GM04503 (cell line): ENCODE measurements around the gene GNG7.
"Not testable (repeated sequence)": the region's sequence is repeated elsewhere in the genome, so short reads cannot be mapped to it uniquely, and the experiment has no call there.

Source experiments
- DNase-seq: peaks from one replicate; pipeline ENCODE4 v3.0.0-alpha.2; 2012; ENCODE audit warnings: low read depth

Gene GNG7

DNA sequence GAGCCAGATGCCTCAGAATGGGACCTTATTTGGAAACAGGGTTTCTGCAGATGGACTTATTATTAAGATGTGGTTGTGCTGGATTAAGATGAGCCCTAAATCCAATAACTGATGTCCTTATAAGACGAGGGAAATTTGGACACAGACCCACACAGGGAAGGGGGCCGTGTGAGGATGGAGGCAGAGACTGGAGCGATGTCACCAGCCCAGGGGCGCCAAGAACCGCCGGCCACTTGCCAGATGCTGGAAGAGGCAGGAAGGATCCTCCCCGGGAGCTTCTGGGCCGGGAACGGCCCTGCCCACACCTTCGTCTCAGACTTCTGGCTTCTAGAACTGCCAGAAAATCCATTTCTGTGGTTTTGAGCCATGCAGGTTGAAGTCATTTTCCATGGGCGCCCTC is 26.6 kb downstream of the GNG7 start:
- no peak for DNase-seq

DNA sequence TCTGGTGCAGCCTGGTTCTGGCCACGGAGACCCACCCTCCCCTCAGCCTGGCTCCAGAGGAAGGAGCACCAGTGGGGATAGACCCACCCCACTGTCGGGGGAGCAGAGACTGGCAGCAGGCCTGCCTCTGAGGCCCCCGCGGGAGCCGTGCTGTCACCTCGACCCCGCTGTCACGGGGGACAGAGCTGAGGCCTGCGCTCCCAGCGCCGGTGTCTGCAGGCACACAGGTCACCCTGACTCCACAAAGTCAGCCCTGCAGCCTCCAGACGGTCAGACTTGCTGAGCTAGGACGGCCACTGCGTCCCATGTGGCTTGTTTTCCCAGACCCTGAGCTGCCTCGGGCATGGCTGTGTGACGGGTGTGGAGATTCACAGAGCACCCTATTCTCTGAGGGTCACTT is 32.3 kb downstream of the GNG7 start:
- no peak for DNase-seq

DNA sequence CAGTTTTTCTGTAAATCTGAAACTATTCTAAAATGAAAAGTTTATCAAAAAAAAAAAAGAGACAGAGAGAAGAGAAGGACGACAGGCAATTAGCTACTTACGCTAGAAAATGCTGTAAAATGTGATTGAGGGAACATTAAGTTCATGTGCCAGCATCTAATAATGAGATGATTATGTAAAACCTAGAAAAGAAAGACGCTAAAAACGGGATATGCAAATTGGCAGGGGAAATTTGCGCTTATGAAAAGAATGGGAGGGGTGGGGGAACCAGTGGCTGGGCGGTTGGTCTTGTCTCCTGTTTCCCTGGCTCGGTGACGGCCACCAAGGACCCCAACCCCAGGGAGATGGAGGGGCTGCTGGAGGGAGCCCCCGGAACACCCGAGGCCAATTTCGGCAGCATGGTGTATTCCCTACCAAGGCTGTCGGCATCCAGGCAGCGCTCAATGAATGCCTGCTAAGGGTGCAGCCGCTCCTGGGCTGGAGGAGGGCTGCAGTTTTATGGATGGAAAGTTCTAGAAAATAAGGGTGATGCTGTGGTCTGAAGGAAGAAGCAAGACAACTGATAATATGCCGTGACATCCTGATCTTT is 34.2 kb downstream of the GNG7 start:
- DNase-seq = no peak

DNA sequence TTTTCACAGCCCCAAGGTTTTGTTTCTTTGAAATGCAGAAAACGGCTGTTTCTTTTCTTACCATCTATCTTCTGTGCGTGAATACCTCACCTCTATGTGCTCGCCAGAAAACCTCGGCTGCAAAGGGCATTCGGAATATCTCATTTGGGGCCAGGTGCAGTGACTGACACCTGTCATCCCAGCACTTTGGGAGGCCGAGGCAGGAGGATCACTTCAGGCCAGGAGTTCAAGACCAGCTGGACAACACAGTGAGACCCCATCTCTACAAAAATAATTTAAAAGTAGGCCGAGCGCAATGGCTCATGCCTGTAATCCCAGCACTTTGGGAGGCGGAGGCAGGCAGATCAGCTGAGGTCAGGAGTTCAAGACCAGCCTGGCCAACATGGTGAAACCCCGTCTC is 35.1 kb downstream of the GNG7 start:
- DNase-seq = not testable (repeated sequence)

DNA sequence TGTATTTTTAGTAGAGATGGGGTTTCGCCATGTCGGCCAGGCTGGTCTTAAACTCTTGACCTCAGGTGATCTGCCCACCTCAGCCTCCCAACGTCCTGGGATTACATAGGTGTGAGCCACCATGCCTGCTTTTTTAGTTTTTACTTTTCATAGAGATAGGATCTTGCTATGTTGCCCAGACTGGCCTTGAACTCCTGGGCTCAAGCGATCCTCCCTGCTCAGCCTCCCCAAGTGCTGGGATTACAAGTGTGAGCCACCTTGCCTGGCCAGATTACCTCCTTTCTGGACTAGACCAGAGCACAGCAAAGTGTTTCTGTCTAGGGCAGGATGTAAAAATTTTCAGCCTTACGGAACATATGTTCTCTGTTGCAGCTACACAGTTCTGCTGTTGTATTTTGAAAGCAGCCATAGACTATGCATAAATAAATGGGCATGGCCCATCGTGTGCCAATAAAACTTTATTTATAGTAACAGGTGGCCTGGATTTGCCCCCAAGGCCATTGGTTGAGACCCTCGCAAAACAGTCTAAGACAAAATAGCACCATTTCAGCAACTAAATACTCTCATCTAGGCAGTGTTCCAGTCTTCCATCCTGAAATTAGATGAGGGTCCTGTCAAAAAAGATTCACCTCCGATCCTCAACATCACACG is 36.0 kb downstream of the GNG7 start:
- no peak for DNase-seq

DNA sequence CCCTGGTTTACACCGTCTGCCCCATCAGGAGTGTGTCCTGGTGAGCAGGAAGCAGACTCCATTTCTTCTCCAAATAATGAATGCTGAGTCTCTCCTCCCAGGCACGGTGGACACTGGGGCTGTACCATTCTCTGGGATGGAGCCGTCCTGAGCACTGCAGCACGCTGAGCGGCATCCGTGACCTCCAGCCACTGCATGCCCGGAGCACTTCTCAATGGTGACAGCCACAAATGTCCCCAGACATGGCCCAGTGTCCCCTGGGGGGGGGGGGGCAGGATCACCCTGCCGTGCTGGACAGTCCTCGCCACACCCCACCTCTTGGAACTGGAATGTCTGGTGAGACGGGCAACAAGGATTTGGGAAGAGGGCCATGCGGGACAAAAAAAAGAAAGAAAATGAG is 37.4 kb downstream of the GNG7 start:
- DNase-seq = no peak

DNA sequence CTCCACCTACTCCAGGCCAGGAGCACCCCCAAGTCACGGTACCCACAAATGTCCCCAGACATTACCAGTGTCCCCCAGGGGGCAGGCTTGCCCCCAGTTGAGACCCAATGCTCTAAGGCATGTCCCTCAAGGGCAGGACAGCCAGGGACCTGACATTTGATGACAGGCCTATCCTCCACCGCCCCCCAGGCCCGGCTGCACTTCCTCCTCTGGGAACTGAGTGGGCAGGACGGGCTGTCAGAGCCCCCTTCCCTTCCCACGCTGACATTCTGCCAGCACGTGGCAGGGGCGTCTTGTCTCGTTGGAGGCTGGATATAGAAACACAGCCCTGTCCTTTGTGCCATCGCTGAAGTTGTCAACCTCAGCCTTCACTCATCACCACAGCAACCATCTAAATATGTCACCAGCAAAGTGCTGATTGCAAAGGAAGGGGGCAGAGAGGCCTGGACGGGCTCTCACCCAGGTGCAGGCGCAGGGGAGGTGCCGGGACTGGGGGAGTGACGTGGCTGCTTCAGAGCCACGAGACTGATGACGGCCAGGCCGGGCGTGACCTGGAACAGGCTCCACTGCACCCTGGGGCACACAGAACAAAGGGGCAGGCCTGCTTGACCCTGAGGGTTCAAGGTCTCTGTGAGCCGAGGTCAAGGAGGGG is 38.4 kb downstream of the GNG7 start:
- no peak for DNase-seq

DNA sequence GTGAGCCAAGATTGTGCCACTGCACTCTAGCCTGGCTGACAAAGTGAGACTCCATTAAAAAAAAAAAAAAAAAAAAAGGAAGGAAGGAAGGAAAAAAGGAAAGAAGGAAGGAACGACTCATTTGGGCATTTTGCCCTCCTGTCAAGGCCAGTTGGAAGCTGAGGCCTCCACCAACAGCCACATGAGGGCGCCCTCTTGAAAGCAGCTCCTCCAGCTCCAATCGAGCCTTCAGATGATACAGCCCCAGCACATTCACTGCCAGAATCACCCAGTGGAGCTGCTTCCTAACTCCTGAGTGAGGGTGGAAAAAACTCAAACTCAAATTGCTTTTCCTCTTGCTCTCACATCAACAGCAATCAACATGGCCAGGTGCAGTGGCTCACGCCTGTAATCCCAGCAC is 40.9 kb downstream of the GNG7 start:
- DNase-seq = no peak

DNA sequence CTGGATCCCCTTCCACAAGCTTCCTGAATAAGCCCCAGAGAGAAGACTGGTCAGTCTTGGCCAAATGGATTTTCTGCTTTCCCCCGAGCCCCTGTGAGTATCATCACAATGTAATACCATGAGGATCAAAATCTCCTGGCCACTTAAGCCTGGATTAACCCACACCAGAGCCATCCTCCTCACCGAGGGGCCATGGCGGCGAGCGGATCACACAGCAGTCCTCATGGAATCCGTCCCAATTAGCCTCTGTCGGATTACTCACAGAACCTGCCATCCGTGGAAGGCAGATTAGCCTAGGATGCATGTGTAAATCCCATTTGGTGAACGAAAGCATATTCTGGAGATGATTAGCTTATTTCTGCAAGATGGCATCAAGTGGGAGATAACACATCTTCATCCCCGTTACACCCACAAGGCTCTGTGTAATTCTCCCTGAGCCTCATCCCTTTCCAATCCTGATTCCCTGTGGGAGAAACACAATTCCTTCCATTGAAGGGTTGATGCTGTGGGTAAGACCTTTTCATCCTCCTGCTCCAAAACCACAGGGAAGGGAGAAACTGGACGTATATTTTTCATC is 42.5 kb downstream of the GNG7 start:
- no peak for DNase-seq

DNA sequence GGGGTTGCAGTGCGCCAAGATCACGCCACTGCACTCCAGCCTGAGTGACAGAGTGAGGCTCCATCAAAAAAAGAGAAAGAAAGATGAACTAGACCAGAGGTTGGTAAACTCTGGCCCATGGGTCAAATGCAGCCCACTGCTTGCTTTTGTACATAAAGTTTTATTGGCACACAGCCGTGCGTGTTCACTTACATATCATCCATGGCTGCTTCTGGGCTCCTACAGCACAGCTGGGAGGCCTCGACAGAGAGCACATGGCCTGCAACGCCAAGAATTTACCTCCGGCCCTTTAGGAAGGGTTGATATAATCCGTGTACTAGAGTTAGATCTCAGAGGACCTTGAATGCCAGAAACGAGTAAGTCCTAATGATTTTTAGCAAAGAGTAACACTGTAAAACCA is 46.0 kb downstream of the GNG7 start:
- DNase-seq = no peak

DNA sequence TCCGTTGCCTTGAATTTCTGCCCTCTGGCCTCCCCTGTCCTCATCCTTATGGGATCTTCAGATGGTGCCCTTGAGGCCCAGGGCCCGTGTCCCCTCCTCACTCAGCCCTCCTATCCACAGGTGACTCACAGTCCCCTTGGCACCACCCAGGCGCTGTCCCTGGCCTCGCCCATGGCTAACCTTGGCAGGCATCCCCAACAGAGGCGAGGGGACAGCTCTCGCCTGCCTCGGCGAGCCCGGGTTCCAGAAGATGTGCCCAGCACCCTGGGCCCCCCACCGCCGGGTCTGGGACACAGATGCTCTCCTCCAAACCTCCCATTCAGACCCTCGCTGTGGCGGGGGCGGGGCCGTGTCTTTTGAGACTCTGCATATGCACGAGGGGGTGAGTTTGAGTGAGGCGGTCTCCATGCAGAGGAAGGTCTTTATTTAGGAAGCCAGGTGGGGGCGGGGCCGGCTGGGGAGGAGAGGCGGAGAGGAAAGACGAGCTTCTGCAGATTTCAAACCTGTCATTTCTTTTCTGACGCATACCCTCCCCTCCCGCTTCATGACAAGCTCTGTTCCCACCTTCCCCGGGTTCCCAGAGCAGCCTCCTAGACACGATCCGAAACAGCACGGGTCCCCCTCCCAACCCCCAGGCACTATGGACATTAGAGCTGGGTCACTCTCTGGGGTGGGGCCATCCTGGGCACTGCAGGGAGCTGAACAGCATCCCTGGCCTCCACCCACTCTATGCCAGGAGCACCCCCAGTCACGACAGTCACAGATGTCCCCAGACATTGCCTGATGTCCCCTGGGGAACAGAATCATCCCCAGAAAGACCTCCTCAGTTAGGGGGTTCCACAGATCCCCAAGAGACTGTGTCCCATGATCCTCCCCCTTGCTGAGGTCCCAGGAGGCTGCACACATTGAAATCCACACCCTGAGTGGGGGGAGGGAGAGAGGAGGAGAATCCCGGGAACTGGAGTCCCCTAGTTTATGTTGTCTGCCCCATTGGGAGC is 48.5 kb downstream of the GNG7 start:
- no peak for DNase-seq

DNA sequence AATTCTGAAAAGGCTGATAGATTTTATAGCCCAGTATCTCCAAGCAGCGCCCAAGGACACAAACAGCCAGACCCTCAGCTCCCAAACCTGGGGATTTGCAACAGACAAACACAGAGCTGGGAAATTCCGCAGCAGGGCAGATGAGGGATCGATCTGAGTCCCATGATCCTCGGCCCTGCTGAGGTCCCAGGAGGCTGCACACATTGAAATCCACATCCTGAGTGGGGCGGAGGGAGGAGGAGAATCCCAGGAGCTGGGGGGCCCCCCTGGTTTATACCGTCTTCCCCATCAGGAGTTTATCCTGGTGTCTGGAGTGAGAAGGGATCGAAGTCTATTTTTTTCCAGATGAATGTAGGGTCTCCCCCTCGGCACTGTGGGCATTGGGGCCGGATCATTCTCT is 49.3 kb downstream of the GNG7 start:
- no peak for DNase-seq

DNA sequence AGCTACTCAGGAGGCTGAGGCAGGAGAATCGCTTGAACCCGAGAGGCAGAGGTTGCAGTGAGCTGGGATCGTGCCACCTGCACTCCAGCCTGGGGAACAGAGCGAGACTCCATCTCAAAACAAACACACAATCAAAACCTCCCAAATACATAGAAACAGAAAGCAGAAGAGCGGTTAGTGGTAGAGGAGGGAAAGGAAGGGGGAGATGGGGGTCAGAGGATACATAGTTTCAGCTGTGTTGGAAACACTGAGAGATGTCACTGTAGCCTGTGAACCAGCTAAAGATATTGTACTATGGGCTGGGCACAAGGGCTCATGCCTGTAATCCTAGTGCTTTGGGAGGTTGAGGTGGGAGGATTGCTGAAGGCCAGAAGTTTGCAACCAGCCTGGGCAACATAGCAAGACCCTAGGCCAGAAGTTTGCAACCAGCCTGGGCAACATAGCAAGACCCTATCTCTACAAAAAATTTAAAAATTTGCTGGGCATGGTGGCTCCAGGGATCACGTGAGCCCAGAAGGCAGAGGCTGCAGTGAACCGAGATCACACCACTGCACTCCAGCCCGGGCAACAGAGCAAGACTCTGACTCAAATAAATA is 49.9 kb downstream of the GNG7 start:
- no peak for DNase-seq

DNA sequence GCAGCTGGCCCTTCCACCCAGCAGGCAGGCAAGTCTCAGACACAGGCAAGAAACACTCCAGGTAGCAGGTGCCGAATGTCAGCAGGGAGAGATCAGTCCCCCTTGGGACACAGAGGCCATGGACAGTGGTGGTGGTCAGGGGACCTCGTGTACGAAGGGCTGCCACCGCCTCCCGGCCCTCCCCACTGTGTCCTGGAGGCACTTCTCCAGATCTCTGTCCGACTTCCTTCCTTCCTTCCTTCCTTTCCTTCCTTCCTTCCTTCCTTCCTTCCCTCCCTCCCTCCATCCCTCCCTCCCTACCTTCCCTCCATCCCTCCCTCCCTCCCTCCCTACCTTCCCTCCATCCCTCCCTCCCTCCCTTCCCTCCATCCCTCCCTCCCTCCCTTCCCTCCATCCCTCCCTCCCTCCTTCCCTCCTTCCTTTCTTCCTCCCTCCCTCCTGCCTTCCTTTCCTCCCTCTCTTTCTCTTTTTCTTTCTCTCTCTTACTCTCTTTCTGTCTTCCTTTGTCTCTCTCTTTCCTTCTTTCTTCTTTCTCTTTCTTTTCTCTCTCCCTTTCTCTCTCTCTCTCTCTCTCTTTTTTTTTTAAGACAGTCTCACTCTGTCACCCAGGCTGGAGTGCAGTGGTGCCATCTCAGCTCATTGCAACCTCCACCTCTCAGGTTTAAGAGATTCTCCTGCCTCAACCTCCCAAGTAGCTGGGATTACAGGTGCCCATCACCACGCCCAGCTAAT is 51.3 kb downstream of the GNG7 start:
- not testable (repeated sequence) for DNase-seq

DNA sequence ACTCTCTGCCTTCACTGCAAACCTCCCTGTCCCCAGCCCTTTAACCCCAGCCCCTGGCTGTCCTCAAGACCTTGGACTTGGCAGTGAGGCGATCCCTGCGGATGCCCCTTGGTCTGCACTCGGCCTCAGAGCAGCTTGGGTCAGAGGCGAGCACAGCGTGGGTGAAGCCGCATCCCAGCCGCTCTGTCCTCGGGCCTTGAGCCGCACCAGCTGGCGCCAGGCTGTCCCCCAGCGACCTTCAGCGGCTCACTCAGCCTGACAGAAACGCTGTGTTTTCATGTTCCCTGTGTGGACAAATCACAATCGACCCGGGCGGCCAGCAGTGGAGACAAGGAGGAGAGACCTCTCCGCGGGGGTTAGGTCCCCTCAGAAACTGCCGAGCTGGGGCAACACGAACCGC is 52.0 kb downstream of the GNG7 start:
- no peak for DNase-seq

DNA sequence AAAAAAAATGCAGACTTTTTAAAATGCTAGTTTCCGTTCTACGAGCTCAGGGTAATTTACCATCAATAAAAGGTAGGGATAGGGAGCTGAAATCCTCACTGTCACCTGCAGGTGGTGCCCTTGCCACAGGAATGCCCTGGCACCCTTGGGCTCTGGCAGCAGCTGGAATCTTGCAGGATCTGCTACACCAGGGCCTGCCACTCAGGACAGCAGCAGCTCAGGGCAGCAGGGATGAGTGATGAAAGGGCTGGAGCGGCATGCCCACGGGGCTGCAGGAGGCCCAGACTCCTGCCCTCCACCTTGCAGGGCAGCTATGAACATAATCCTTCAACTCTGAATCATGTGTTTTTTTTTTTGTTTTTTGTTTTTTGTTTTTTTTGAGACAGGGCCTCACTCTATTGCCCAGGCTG is 54.0 kb downstream of the GNG7 start:
- peak; percentile 10 for DNase-seq

DNA sequence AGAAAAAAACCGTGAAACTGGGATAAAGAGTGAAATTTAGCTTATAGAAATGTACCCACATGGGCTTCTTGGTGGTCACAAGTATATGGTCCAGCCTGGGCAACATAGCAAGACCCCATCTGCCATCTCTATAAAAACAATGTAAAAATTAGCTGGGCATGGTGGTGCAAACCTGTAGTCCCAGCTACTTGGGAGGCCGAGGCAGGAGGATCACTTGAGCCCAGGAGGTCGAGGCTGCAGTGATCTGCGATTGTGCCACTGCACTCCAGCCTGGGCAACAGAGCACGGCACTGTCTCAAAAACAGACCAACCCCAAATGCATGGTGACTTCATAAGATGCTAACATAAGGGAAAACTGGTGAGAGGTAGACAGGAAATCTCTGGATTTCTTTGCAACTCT is 54.4 kb downstream of the GNG7 start:
- DNase-seq = no peak

DNA sequence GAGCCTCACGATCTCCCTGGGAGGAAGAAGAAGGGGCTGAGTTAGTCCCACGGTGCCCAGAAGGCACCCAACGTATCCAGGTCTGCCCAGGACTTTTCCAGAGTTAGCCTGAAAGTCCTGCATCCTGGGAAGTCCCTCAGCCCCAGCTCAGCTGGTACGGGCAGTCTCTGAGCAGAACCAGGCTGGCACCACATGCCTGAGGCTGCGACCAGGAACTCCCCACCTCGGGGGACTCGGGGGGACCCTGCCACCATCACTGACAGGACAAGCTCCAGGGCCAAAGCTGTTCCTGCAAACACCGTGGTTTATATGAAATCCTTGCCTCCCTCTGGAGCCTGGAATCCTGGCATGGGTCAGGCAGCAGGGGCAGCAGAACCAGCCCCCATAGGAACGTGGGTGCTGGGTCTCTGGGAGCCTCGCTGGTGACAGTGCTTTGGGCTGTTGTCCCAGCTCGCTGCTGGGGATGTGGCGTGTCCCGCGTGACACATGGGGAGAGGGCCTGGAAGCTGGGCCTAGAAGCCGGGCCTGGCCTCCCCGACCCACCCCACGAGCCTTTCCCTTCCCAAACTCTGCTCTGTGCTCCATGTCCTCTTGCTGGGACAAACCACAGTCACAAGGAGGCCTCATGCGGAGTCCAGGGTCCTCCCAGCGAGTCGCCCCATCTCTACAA is 55.5 kb downstream of the GNG7 start:
- no peak for DNase-seq

DNA sequence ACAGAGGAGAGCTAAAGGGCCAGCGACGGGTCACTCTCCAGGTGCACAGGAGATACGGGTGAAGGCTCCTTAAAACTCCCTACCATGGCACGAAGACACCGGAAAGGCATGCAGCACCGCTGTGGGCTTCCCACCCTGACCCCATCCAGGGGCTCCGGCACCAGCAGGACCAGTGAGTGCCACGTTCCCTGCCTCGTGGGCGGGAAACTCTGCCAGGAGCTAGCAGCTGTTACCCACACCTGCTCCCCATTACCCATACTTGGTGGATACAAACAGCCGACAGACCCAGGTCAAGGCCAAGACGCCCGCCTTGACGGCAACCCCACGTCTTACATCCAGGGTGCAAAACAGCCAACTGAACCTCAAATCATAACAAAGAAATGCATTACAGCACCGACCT is 56.7 kb downstream of the GNG7 start:
- DNase-seq = no peak

DNA sequence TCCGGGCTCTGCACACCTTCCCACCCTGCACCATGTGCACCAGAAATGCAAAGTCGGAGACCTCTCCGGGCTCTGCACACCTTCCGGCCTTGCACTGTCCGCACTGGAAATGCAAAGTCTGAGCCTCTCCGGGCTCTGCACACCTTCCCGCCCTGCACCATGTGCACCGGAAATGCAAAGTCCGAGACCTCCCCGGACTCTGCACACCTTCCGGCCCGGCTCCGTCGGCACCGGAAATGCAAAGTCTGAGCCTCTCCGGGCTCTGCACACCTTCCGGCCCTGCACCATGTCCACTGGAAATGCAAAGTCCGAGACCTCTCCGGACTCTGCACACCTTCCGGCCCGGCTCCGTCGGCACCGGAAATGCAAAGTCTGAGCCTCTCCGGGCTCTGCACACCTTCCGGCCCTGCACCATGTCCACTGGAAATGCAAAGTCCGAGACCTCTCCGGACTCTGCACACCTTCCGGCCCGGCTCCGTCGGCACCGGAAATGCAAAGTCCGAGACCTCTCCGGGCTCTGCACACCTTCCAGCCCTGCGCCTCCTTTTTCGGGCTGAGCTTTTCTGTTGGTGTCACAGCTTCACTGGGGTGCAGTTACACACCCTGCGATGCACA is 59.3 kb downstream of the GNG7 start:
- DNase-seq = not testable (repeated sequence)
